Measurements from ENCODE around the gene FUT4. TPM values are rescaled to one million over a fixed set of nuclear protein-coding genes. Genes with fewer than 3 reads are reported as not detected.
"Not testable (repeated sequence)": the region's sequence is repeated elsewhere in the genome, so short reads cannot be mapped to it uniquely, and the experiment has no call there.

Gene FUT4
- 1 to 10 TPM; 3.9 to 5.4 TPM for total RNA-seq

- no peaks in the 10 kb centered on the region for H3K27me3 Mint-ChIP-seq
- H3K27ac Mint-ChIP-seq: peak within 1 kb of the TSS; percentile 95
- peak within 1 kb of the TSS; percentile 87 for H3K4me3 Mint-ChIP-seq
- H3K9me3 Mint-ChIP-seq: no peaks in the 10 kb centered on the region
- peaks cover 19% of the 10 kb centered on the region for H3K4me1 Mint-ChIP-seq
- peaks cover 3% of the 10 kb centered on the region for H3K36me3 Mint-ChIP-seq (ENCODE audit: low read depth)
- ATAC-seq (replicated peaks): peak; percentile 94
Observed at GRCh38 chr11:94543695-94544645, at the start of gene FUT4. Gene FUT4, plus strand, starts transcription at chr11:94543921. Its CDS starts 213 bp downstream, at chr11:94544134.

GRCh38 chr11:94494126-94494680 is 49.5 kb upstream of the FUT4 start:
- H3K36me3 Mint-ChIP-seq (ENCODE audit: low read depth): peaks cover 45% of the 10 kb centered on the region
- H3K4me1 Mint-ChIP-seq: peaks cover 7% of the 10 kb centered on the region
- H3K4me3 Mint-ChIP-seq: peak overlapping the region; percentile 95
- peak; percentile 70 for ATAC-seq (replicated peaks)
- H3K27ac Mint-ChIP-seq: peak overlapping the region; percentile 98
- no peaks in the 10 kb centered on the region for H3K9me3 Mint-ChIP-seq
- H3K27me3 Mint-ChIP-seq: no peaks in the 10 kb centered on the region

GRCh38 chr11:94500181-94500580 is 43.5 kb upstream of the FUT4 start:
- no peak for ATAC-seq (replicated peaks)
- Mint-ChIP-seq H3K4me1 (peaks cover 6% of the 10 kb centered on the region), H3K27me3 (no peaks in the 10 kb centered on the region), H3K36me3 (ENCODE audit: low read depth) (peaks cover 63% of the 10 kb centered on the region), H3K4me3 (no peak overlapping the region), H3K9me3 (no peaks in the 10 kb centered on the region), H3K27ac (no peak overlapping the region)

- Mint-ChIP-seq H3K27me3 (no peaks in the 10 kb centered on the region), H3K4me3 (no peak overlapping the region), H3K9me3 (no peaks in the 10 kb centered on the region), H3K27ac (no peak overlapping the region), H3K4me1 (peaks cover 4% of the 10 kb centered on the region), H3K36me3 (ENCODE audit: low read depth) (peaks cover 59% of the 10 kb centered on the region)
- no peak for ATAC-seq (replicated peaks)
Observed at GRCh38 chr11:94501522-94501921, 42.2 kb upstream of the FUT4 start.

GRCh38 chr11:94504689-94505293 is 38.9 kb upstream of the FUT4 start:
- Mint-ChIP-seq H3K27me3 (no peaks in the 10 kb centered on the region), H3K4me3 (no peak overlapping the region), H3K4me1 (no peaks in the 10 kb centered on the region), H3K27ac (no peak overlapping the region), H3K9me3 (no peaks in the 10 kb centered on the region), H3K36me3 (ENCODE audit: low read depth) (peaks cover 26% of the 10 kb centered on the region)
- ATAC-seq (replicated peaks): peak; percentile 52

- not testable (repeated sequence) for H3K27ac Mint-ChIP-seq; H3K4me3 Mint-ChIP-seq; ATAC-seq (replicated peaks); H3K27me3 Mint-ChIP-seq; H3K9me3 Mint-ChIP-seq; H3K4me1 Mint-ChIP-seq; H3K36me3 Mint-ChIP-seq (ENCODE audit: low read depth)
Observed at GRCh38 chr11:94506513-94506912, 37.2 kb upstream of the FUT4 start.

- Mint-ChIP-seq H3K36me3 (ENCODE audit: low read depth) (peaks cover 7% of the 10 kb centered on the region), H3K27ac (no peak overlapping the region), H3K4me1 (no peaks in the 10 kb centered on the region), H3K27me3 (peaks cover 11% of the 10 kb centered on the region), H3K9me3 (no peaks in the 10 kb centered on the region), H3K4me3 (no peak overlapping the region)
- ATAC-seq (replicated peaks): no peak
Observed at GRCh38 chr11:94507485-94507884, 36.2 kb upstream of the FUT4 start.

- H3K4me3 Mint-ChIP-seq: peak within 1 kb of the TSS; percentile 70
- H3K27ac Mint-ChIP-seq: no peak within 1 kb of the TSS
- no peaks in the 10 kb centered on the region for H3K9me3 Mint-ChIP-seq
- H3K4me1 Mint-ChIP-seq: no peaks in the 10 kb centered on the region
- H3K36me3 Mint-ChIP-seq (ENCODE audit: low read depth): no peaks in the 10 kb centered on the region
- H3K27me3 Mint-ChIP-seq: peaks cover 18% of the 10 kb centered on the region
- ATAC-seq (replicated peaks): peak; percentile 85
Observed at GRCh38 chr11:94511932-94512781, 31.6 kb upstream of the FUT4 start, which contains the start of gene C11orf97. Gene C11orf97, plus strand, starts transcription at chr11:94512461. Its CDS starts 68 bp downstream, at chr11:94512529.

GRCh38 chr11:94513091-94513490 is 30.6 kb upstream of the FUT4 start:
- ATAC-seq (replicated peaks): no peak
- H3K9me3 Mint-ChIP-seq: no peaks in the 10 kb centered on the region
- H3K36me3 Mint-ChIP-seq (ENCODE audit: low read depth): no peaks in the 10 kb centered on the region
- H3K27me3 Mint-ChIP-seq: peaks cover 18% of the 10 kb centered on the region
- H3K4me3 Mint-ChIP-seq: peak overlapping the region; percentile 70
- H3K27ac Mint-ChIP-seq: no peak overlapping the region
- H3K4me1 Mint-ChIP-seq: no peaks in the 10 kb centered on the region

GRCh38 chr11:94515398-94515797 is 28.3 kb upstream of the FUT4 start:
- Mint-ChIP-seq H3K4me1 (no peaks in the 10 kb centered on the region), H3K27me3 (peaks cover 18% of the 10 kb centered on the region), H3K9me3 (no peaks in the 10 kb centered on the region), H3K36me3 (ENCODE audit: low read depth) (no peaks in the 10 kb centered on the region), H3K4me3 (no peak overlapping the region), H3K27ac (no peak overlapping the region)
- ATAC-seq (replicated peaks): no peak

GRCh38 chr11:94516725-94517124 is 27.0 kb upstream of the FUT4 start:
- H3K4me1 Mint-ChIP-seq: no peaks in the 10 kb centered on the region
- ATAC-seq (replicated peaks): no peak
- H3K36me3 Mint-ChIP-seq (ENCODE audit: low read depth): no peaks in the 10 kb centered on the region
- no peak overlapping the region for H3K4me3 Mint-ChIP-seq
- peaks cover 10% of the 10 kb centered on the region for H3K27me3 Mint-ChIP-seq
- no peak overlapping the region for H3K27ac Mint-ChIP-seq
- no peaks in the 10 kb centered on the region for H3K9me3 Mint-ChIP-seq

GRCh38 chr11:94518300-94518699 is 25.4 kb upstream of the FUT4 start:
- peaks cover 5% of the 10 kb centered on the region for H3K27me3 Mint-ChIP-seq
- ATAC-seq (replicated peaks): no peak
- no peaks in the 10 kb centered on the region for H3K36me3 Mint-ChIP-seq (ENCODE audit: low read depth)
- no peaks in the 10 kb centered on the region for H3K4me1 Mint-ChIP-seq
- no peak overlapping the region for H3K4me3 Mint-ChIP-seq
- no peak overlapping the region for H3K27ac Mint-ChIP-seq
- H3K9me3 Mint-ChIP-seq: no peaks in the 10 kb centered on the region

GRCh38 chr11:94519478-94520084 is 24.1 kb upstream of the FUT4 start:
- no peaks in the 10 kb centered on the region for H3K36me3 Mint-ChIP-seq (ENCODE audit: low read depth)
- no peak for ATAC-seq (replicated peaks)

GRCh38 chr11:94521684-94522083 is 22.0 kb upstream of the FUT4 start:
- no peak overlapping the region for H3K27ac Mint-ChIP-seq
- H3K4me3 Mint-ChIP-seq: no peak overlapping the region
- ATAC-seq (replicated peaks): no peak

More at GRCh38 chr11:94519478-94520084, 24.1 kb upstream of the FUT4 start:
- Mint-ChIP-seq H3K27ac (no peak overlapping the region), H3K4me1 (no peaks in the 10 kb centered on the region), H3K27me3 (peaks cover 5% of the 10 kb centered on the region), H3K9me3 (no peaks in the 10 kb centered on the region), H3K4me3 (no peak overlapping the region)

More at GRCh38 chr11:94521684-94522083, 22.0 kb upstream of the FUT4 start:
- no peaks in the 10 kb centered on the region for H3K4me1 Mint-ChIP-seq
- H3K36me3 Mint-ChIP-seq (ENCODE audit: low read depth): no peaks in the 10 kb centered on the region
- peaks cover 10% of the 10 kb centered on the region for H3K27me3 Mint-ChIP-seq
- no peaks in the 10 kb centered on the region for H3K9me3 Mint-ChIP-seq

Data from activated T-helper 17 cell treated with anti-CD3 and anti-CD28 coated beads, Interleukin-2, amount 50 U/mL, for 72 hours (primary cell).